Lung (tissue), 12 donors: ENCODE results near the gene SNTB2. TPM values are rescaled to one million over a fixed set of nuclear protein-coding genes. Genes with fewer than 3 reads are reported as not detected.
A peak's percentile ranks its signal among the peaks of the same experiment; 100 is the strongest.

Experiments
- ATAC-seq: fragments of 200-7000 bp; cut with Tn5 transposase; one replicate; pipeline ENCODE4 v1.9.1; 2020; ENCODE audit warnings: moderate number of reproducible peaks; ENCODE audit not compliant: insufficient read depth, low FRiP score
- DNase-seq, 3 donors: peaks; one replicate each; pipeline ENCODE4 v3.0.0-alpha.2; 2013 to 2017
- H3K27ac ChIP-seq, 2 donors: one replicate each; pipeline ENCODE4 v1.5.1; 2013; ENCODE audit warnings: mild to moderate bottlenecking in 2 of 2, moderate library complexity in 2 of 2, control low read depth in 1 of 2, inconsistent platforms in 1 of 2, low read depth in 1 of 2, low read length in 1 of 2
- H3K27me3 ChIP-seq, 3 donors: one replicate each; pipeline ENCODE4 v1.5.1; 2013; ENCODE audit warnings: low read length in 2 of 3; ENCODE audit not compliant: control insufficient read depth in 3 of 3, insufficient read depth in 3 of 3
- H3K36me3 ChIP-seq, 4 donors: one replicate each; pipeline ENCODE4 v1.5.1; 2013; ENCODE audit warnings: low read length in 4 of 4, mild to moderate bottlenecking in 1 of 4, moderate library complexity in 1 of 4; ENCODE audit not compliant: control insufficient read depth in 4 of 4, insufficient read depth in 4 of 4
- H3K4me1 ChIP-seq, 5 donors: one replicate each; pipeline ENCODE4 v1.5.1; 2013; ENCODE audit warnings: low read length in 5 of 5, mild to moderate bottlenecking in 2 of 5, moderate library complexity in 1 of 5; ENCODE audit not compliant: control insufficient read depth in 5 of 5, insufficient read depth in 5 of 5
- H3K4me3 ChIP-seq: one replicate; pipeline ENCODE4 v1.5.1; 2013; ENCODE audit warnings: mild to moderate bottlenecking, control low read depth, moderate library complexity
- H3K9ac ChIP-seq, 2 donors: one replicate each; pipeline ENCODE4 v1.5.1; 2013; ENCODE audit warnings: low read length in 2 of 2, control low read depth in 1 of 2; ENCODE audit not compliant: insufficient read depth in 1 of 2
- H3K9me3 ChIP-seq, 4 donors: one replicate each; pipeline ENCODE4 v1.5.1; 2013; ENCODE audit warnings: low read length in 3 of 4, mild to moderate bottlenecking in 1 of 4, moderate library complexity in 1 of 4; ENCODE audit not compliant: control insufficient read depth in 4 of 4, insufficient read depth in 3 of 4
- CTCF ChIP-seq: IDR thresholded peaks from 2 replicates; pipeline ENCODE4 v1.5.1; 2012; ENCODE audit warnings: mild to moderate bottlenecking; ENCODE audit errors: control extremely low read depth, extremely low read depth
- WGBS, 2 donors: extraction: QIAGEN DNeasy Blood & Tissue Kit; methylation state at CpG; one replicate each; pipeline ENCODE4 v1.1.7; 2013; 5-methylcytosine and 5-hydroxymethylcytosine counted together
- polyA plus RNA-seq, 2 donors: library from polyadenylated mRNA; stranded (reverse); fragments of 200-250 nt; gene quantifications; one replicate each; pipeline ENCODE4 v1.2.1, GENCODE V29; 2013
- total RNA-seq, 2 donors: library from RNA; depleted of rRNA in 1 of 2; stranded (reverse); fragments of >200 nt in 1 of 2; gene quantifications; one replicate each; pipeline ENCODE4 v1.2.1, GENCODE V29; 2014 to 2021
- donor health status: control.
- donor health status: control.
- donor health status: Bipolar disorder and iron deficiency.
- donor health status: healthy.
- donor health status: DM: yes; HTN: yes; CAD: no.

SNTB2 gene
- total and polyA plus RNA-seq, 4 donors = 4.5 to 42.8 (median 19.1) TPM

- H3K27me3 ChIP-seq = no peaks in the 10 kb centered on the region
- H3K9ac ChIP-seq = peak overlapping the region in 1 of 2 donors; percentile 9
- no peak overlapping the region for H3K27ac ChIP-seq
- H3K4me1 ChIP-seq = peaks cover 0 to 27% (median 4%) of the 10 kb centered on the region in 5 donors
- no peak for TF ChIP-seq CTCF
- no peak for DNase-seq
- H3K9me3 ChIP-seq = no peaks in the 10 kb centered on the region
- ATAC-seq = no peak
- H3K4me3 ChIP-seq = no peak overlapping the region
- no peaks in the 10 kb centered on the region for H3K36me3 ChIP-seq
These were observed 6.9 kb downstream of the SNTB2 start for GRCh38 chr16:69193855-69194254.

GRCh38 chr16:69194488-69194887, 7.5 kb downstream of the SNTB2 start:
- Histone ChIP-seq H3K4me1 (peaks cover 0 to 21% (median 4%) of the 10 kb centered on the region in 5 donors), H3K27me3 (no peaks in the 10 kb centered on the region), H3K36me3 (no peaks in the 10 kb centered on the region), H3K9me3 (no peaks in the 10 kb centered on the region), H3K27ac (no peak overlapping the region), H3K9ac (no peak overlapping the region), H3K4me3 (no peak overlapping the region)
- ATAC-seq = no peak
- TF ChIP-seq CTCF = no peak
- DNase-seq = peak in 1 of 3 donors; percentile 27

- Histone ChIP-seq H3K27me3 (no peaks in the 10 kb centered on the region), H3K27ac (no peak overlapping the region), H3K36me3 (no peaks in the 10 kb centered on the region), H3K9me3 (no peaks in the 10 kb centered on the region), H3K4me1 (peaks cover 0 to 17% (median 3%) of the 10 kb centered on the region in 5 donors), H3K4me3 (no peak overlapping the region), H3K9ac (no peak overlapping the region)
- no peak for ATAC-seq
- 71 to 86% methylated on average over 4 of the region's 4 CpGs for WGBS, 2 donors
- no peak for TF ChIP-seq CTCF
- no peak for DNase-seq
These were observed 8.5 kb downstream of the SNTB2 start for GRCh38 chr16:69195369-69196029.

- H3K4me3 ChIP-seq = no peak overlapping the region
- no peak for ATAC-seq
- no peak overlapping the region for H3K27ac ChIP-seq
- TF ChIP-seq CTCF = no peak
- H3K9me3 ChIP-seq = no peaks in the 10 kb centered on the region
- H3K4me1 ChIP-seq = peaks cover 3 to 28% (median 5%) of the 10 kb centered on the region in 5 donors
- DNase-seq = no peak
- no peak overlapping the region for H3K9ac ChIP-seq
- H3K27me3 ChIP-seq = no peaks in the 10 kb centered on the region
- H3K36me3 ChIP-seq = no peaks in the 10 kb centered on the region
These were observed 10.6 kb downstream of the SNTB2 start for GRCh38 chr16:69197573-69197972.
